Panc1 (cell line): ENCODE data around the gene FBXL16. TPM values are rescaled to one million over a fixed set of nuclear protein-coding genes. Genes with fewer than 3 reads are reported as not detected.

ENCODE experiments used
- ATAC-seq: fragments of 200-7000 bp; cut with Tn5 transposase; 2 replicates; pipeline ENCODE4 v1.9.1; 2020; ENCODE audit warnings: mild to moderate bottlenecking, moderate library complexity
- BruUV-seq: library from RNA; stranded (reverse); fragments of 400-500 nt; replicated peaks from 2 replicates; lab custom pipeline; 2021; lab: Mats Ljungman, UMichigan
- CTCF ChIA-PET: fragments of 300-600 bp; sonication (Branson Sonifier 250); formaldehyde crosslinking; loops from one replicate; lab custom pipeline; 2022; ENCODE audit warnings: antibody characterized with exemption; lab: Charles Lee
- POLR2A ChIA-PET: fragments of 300-600 bp; sonication (Branson Sonifier 250); formaldehyde crosslinking; loops from one replicate; lab custom pipeline; 2022; ENCODE audit warnings: antibody characterized with exemption; lab: Charles Lee
- DNase-seq: peaks from one replicate; pipeline ENCODE4 v3.0.0-alpha.2; 2010; ENCODE audit warnings: low read depth, low spot score
- H3K27ac ChIP-seq: 2 replicates; pipeline ENCODE4 v1.5.1; 2011; ENCODE audit warnings: mild to moderate bottlenecking, low read length, inconsistent platforms
- H3K27me3 ChIP-seq: fragments of 200-500 bp; sonication (Bioruptor generic); 2 replicates; pipeline ENCODE4 v1.6.0; 2014; ENCODE audit warnings: low read length, inconsistent platforms; ENCODE audit not compliant: control insufficient read depth, insufficient read depth
- H3K36me3 ChIP-seq: fragments of 200-500 bp; sonication (Bioruptor generic); 2 replicates; pipeline ENCODE4 v1.5.1; 2014; ENCODE audit warnings: inconsistent platforms, mild to moderate bottlenecking, low read length, moderate library complexity; ENCODE audit not compliant: control insufficient read depth, insufficient read depth
- H3K4me1 ChIP-seq: 2 replicates; pipeline ENCODE4 v1.5.1; 2011; ENCODE audit warnings: inconsistent platforms, mild to moderate bottlenecking, low read length, moderate library complexity; ENCODE audit not compliant: control insufficient read depth, insufficient read depth
- H3K4me3 ChIP-seq, 2 experiments: 2 replicates each; pipeline ENCODE4 v1.5.1; 2011 to 2012; ENCODE audit warnings: low read depth in 2 of 2, low read length in 2 of 2, mild to moderate bottlenecking in 2 of 2, inconsistent platforms in 1 of 2, moderate library complexity in 1 of 2
- H3K9me3 ChIP-seq: fragments of 200-500 bp; sonication (Bioruptor generic); 2 replicates; pipeline ENCODE4 v1.5.1; 2014; ENCODE audit warnings: low read depth, mild to moderate bottlenecking, inconsistent platforms, low read length, moderate library complexity; ENCODE audit not compliant: control insufficient read depth, insufficient read depth
- POLR2AphosphoS5 ChIP-seq: IDR thresholded peaks from 2 replicates; pipeline ENCODE4 v1.6.1; 2012; ENCODE audit warnings: mild to moderate bottlenecking, low read depth, low read length, moderate library complexity
- SIN3A ChIP-seq: IDR thresholded peaks from 2 replicates; pipeline ENCODE4 v1.6.1; 2012; ENCODE audit warnings: low read depth, mild to moderate bottlenecking, low read length, moderate library complexity, borderline replicate concordance; ENCODE audit not compliant: insufficient read depth
- TCF7L2 ChIP-seq: IDR thresholded peaks from 2 replicates; pipeline ENCODE4 v1.6.1; 2011; ENCODE audit warnings: mild to moderate bottlenecking, low read depth, low read length, inconsistent platforms
- in situ Hi-C: cut with HindIII; loops from 2 replicates; pipeline ENCODE4 v1.10.0; 2016; ENCODE audit warnings: low sequenced_read_pairs, low pct_unique_long_range_greater_than_20kb
- intact Hi-C: fragments of 100-400 bp; cut with micrococcal nuclease; formaldehyde crosslinking; loops from one replicate; pipeline ENCODE4 v1.10.0; 2022; ENCODE audit not compliant: unreplicated experiment
- total RNA-seq: library from RNA; stranded (reverse); gene quantifications from one replicate; pipeline ENCODE4 v1.2.1, GENCODE V29; 2021; ENCODE audit not compliant: unreplicated experiment
- TF ChIP-seq, protein P1 (sequence below): fragments of 450-650 bp; IDR thresholded peaks from 2 replicates; pipeline ENCODE4 v1.5.1; 2017; ENCODE audit warnings: mild to moderate bottlenecking
- TF ChIP-seq, protein P2 (sequence below), 2 experiments: IDR thresholded peaks; 2 replicates each; pipeline ENCODE4 v1.6.1; 2011 to 2012; ENCODE audit warnings: low read depth in 2 of 2, control low read depth in 1 of 2, low read length in 1 of 2, mild to moderate bottlenecking in 1 of 2, moderate library complexity in 1 of 2; ENCODE audit not compliant: insufficient read depth in 1 of 2

The FBXL16 gene
- total RNA-seq, 1 experiment from 2014 or later = 28.0 TPM

- no peak for DNase-seq
- POLR2A ChIA-PET = no interaction called here
- Histone ChIP-seq H3K36me3 (no peaks in the 10 kb centered on the region; the same call in 1 of the 2 replicates), H3K27ac (no peak overlapping the region), H3K4me1 (peaks cover 38% of the 10 kb centered on the region), H3K9me3 (no peaks in the 10 kb centered on the region), H3K4me3 (no peak overlapping the region), H3K27me3 (no peaks in the 10 kb centered on the region)
- CTCF ChIA-PET = interaction anchor here (0.5 to 1.9 kb wide), 3 partner anchors 10 to 1231 kb away, joined by 3 to 4 read pairs (median 4); no protein-coding TSS in a partner anchor
- no peak for ATAC-seq
- TF ChIP-seq, protein P1, sequence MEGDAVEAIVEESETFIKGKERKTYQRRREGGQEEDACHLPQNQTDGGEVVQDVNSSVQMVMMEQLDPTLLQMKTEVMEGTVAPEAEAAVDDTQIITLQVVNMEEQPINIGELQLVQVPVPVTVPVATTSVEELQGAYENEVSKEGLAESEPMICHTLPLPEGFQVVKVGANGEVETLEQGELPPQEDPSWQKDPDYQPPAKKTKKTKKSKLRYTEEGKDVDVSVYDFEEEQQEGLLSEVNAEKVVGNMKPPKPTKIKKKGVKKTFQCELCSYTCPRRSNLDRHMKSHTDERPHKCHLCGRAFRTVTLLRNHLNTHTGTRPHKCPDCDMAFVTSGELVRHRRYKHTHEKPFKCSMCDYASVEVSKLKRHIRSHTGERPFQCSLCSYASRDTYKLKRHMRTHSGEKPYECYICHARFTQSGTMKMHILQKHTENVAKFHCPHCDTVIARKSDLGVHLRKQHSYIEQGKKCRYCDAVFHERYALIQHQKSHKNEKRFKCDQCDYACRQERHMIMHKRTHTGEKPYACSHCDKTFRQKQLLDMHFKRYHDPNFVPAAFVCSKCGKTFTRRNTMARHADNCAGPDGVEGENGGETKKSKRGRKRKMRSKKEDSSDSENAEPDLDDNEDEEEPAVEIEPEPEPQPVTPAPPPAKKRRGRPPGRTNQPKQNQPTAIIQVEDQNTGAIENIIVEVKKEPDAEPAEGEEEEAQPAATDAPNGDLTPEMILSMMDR = 0 out of 2 replicates have a peak, but pooled peaks have one; percentile 6
- TF ChIP-seq SIN3A (no peak), POLR2AphosphoS5 (no peak), TCF7L2 (no peak)
- TF ChIP-seq, protein P2, sequence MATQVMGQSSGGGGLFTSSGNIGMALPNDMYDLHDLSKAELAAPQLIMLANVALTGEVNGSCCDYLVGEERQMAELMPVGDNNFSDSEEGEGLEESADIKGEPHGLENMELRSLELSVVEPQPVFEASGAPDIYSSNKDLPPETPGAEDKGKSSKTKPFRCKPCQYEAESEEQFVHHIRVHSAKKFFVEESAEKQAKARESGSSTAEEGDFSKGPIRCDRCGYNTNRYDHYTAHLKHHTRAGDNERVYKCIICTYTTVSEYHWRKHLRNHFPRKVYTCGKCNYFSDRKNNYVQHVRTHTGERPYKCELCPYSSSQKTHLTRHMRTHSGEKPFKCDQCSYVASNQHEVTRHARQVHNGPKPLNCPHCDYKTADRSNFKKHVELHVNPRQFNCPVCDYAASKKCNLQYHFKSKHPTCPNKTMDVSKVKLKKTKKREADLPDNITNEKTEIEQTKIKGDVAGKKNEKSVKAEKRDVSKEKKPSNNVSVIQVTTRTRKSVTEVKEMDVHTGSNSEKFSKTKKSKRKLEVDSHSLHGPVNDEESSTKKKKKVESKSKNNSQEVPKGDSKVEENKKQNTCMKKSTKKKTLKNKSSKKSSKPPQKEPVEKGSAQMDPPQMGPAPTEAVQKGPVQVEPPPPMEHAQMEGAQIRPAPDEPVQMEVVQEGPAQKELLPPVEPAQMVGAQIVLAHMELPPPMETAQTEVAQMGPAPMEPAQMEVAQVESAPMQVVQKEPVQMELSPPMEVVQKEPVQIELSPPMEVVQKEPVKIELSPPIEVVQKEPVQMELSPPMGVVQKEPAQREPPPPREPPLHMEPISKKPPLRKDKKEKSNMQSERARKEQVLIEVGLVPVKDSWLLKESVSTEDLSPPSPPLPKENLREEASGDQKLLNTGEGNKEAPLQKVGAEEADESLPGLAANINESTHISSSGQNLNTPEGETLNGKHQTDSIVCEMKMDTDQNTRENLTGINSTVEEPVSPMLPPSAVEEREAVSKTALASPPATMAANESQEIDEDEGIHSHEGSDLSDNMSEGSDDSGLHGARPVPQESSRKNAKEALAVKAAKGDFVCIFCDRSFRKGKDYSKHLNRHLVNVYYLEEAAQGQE (IDR thresholded peaks at IDR 0.05; ENCODE audit: insufficient read depth in 1 of 2, low read depth in 2 of 2, low read length in 1 of 2) = no peak
- no TSS peak for BruUV-seq
- intact Hi-C loops = no loop called here
- in situ Hi-C loops = no loop called here
Observed at GRCh38 chr16:710500-711075, 5.0 kb upstream of the FBXL16 start.

GRCh38 chr16:709566-710499, 4.2 kb upstream of the FBXL16 start:
- Histone ChIP-seq H3K4me3 (no peak overlapping the region), H3K27me3 (no peaks in the 10 kb centered on the region), H3K27ac (no peak overlapping the region), H3K36me3 (peaks cover 2% of the 10 kb centered on the region; the same call in 1 of the 2 replicates), H3K4me1 (peaks cover 38% of the 10 kb centered on the region), H3K9me3 (no peaks in the 10 kb centered on the region)
- TF ChIP-seq SIN3A (no peak), TCF7L2 (no peak), POLR2AphosphoS5 (no peak)
- TF ChIP-seq, protein P2 (IDR thresholded peaks at IDR 0.05; ENCODE audit: insufficient read depth in 1 of 2, low read depth in 2 of 2, low read length in 1 of 2) = no peak
- TF ChIP-seq, protein P1 = peak; percentile 21; the same call in 1 of the 2 replicates
- ATAC-seq (no peak), DNase-seq (no peak)
- intact Hi-C loops (no loop called here), in situ Hi-C loops (no loop called here)
- BruUV-seq = no TSS peak
- ChIA-PET CTCF (interaction anchor here (0.5 to 1.9 kb wide), 3 partner anchors 10 to 1231 kb away, joined by 3 to 4 read pairs (median 4); no protein-coding TSS in a partner anchor), POLR2A (interaction anchor here (0.7 kb wide), 1 partner anchor 255 kb away, joined by 4 read pairs; no protein-coding TSS in a partner anchor)
